ENCODE data around the gene KIF1C.
"Not testable (repeated sequence)": the region's sequence is repeated elsewhere in the genome, so short reads cannot be mapped to it uniquely, and the experiment has no call there.

The KIF1C gene

GRCh38 chr17:5069724-5070123, 72.0 kb downstream of the KIF1C start:
- H3K4me1 Mint-ChIP-seq (ENCODE audit: low read depth) = no peaks in the 10 kb centered on the region
- no peak overlapping the region for H3K27ac Mint-ChIP-seq
- H3K9me3 Mint-ChIP-seq = no peaks in the 10 kb centered on the region
- H3K4me3 Mint-ChIP-seq = no peak overlapping the region
- H3K36me3 Mint-ChIP-seq (ENCODE audit: low read depth) = peaks cover 2% of the 10 kb centered on the region
- H3K27me3 Mint-ChIP-seq (ENCODE audit: low read depth) = peaks cover 4% of the 10 kb centered on the region

GRCh38 chr17:5075472-5075871, 77.7 kb downstream of the KIF1C start:
- not testable (repeated sequence) for H3K4me3 Mint-ChIP-seq; H3K27ac Mint-ChIP-seq; H3K27me3 Mint-ChIP-seq (ENCODE audit: low read depth); H3K36me3 Mint-ChIP-seq (ENCODE audit: low read depth)
- Mint-ChIP-seq H3K4me1 (ENCODE audit: low read depth) (peaks cover 13% of the 10 kb centered on the region), H3K9me3 (peaks cover 11% of the 10 kb centered on the region)

GRCh38 chr17:5077275-5077674, 79.5 kb downstream of the KIF1C start:
- H3K27me3 Mint-ChIP-seq (ENCODE audit: low read depth) = not testable (repeated sequence)
- H3K9me3 Mint-ChIP-seq = peaks cover 16% of the 10 kb centered on the region
- H3K27ac Mint-ChIP-seq = peak overlapping the region; percentile 45
- peaks cover 16% of the 10 kb centered on the region for H3K36me3 Mint-ChIP-seq (ENCODE audit: low read depth)
- peaks cover 14% of the 10 kb centered on the region for H3K4me1 Mint-ChIP-seq (ENCODE audit: low read depth)
- peak overlapping the region; percentile 85 for H3K4me3 Mint-ChIP-seq

- no peaks in the 10 kb centered on the region for H3K27me3 Mint-ChIP-seq (ENCODE audit: low read depth)
- H3K36me3 Mint-ChIP-seq (ENCODE audit: low read depth) = peaks cover 15% of the 10 kb centered on the region
- peaks cover 14% of the 10 kb centered on the region for H3K4me1 Mint-ChIP-seq (ENCODE audit: low read depth)
- peaks cover 20% of the 10 kb centered on the region for H3K9me3 Mint-ChIP-seq
- H3K4me3 Mint-ChIP-seq = peak overlapping the region; percentile 85
- H3K27ac Mint-ChIP-seq = peak overlapping the region; percentile 87
Observed at GRCh38 chr17:5077781-5078105, 80.0 kb downstream of the KIF1C start.

Data from T-helper 1 cell treated with Interleukin-12 subunit alpha and Interleukin-12 subunit beta and Interleukin-4 antibody, amounts not matched to agents 30 μg/mL and 1 μg/mL, for 36 hours (primary cell).